HG03280 (cell line): Measurements from ENCODE around the gene SLC35F6.
"Not testable (repeated sequence)": the region's sequence is repeated elsewhere in the genome, so short reads cannot be mapped to it uniquely, and the experiment has no call there.

Experiments
- ATAC-seq: cut with Tn5 transposase; IDR thresholded peaks from one replicate; pipeline ENCODE4 v1.9.1; 2021; ENCODE audit warnings: mild to moderate bottlenecking, moderate library complexity; ENCODE audit not compliant: unreplicated experiment

Gene SLC35F6

DNA sequence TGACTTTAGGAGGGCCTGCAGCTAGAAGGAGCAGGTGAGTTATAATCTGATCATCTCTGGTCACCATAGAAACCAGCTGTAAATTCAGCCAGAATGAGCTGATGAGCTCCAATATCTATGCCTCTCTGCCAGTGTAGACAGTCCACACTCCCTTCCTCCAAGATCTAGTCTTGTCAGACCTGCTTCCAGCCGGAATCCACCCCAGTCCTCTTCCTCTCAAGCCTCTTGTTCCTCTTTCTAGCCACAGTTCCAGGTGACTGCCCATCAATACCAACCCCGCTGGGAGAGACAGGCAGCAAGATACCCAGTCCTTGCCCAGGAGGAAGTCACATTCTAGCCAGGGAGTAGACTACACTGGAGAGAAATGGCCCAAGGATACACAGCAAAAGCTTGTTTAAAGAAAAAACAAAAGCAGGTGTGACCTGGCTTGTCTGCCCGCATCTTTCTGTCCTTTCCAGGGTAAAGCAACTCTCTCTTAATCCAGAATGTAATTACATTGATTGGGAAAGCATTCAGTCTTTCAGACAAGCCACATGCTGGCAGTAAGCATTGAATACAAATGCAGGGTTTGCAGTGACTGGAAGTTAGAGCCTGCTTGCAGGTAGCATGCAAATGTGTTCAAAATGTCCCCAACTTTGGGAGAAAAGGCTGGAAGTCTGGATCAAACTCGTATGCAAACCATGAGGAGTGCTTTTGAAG, 9.0 kb upstream of the SLC35F6 start:
- no peak for ATAC-seq

DNA sequence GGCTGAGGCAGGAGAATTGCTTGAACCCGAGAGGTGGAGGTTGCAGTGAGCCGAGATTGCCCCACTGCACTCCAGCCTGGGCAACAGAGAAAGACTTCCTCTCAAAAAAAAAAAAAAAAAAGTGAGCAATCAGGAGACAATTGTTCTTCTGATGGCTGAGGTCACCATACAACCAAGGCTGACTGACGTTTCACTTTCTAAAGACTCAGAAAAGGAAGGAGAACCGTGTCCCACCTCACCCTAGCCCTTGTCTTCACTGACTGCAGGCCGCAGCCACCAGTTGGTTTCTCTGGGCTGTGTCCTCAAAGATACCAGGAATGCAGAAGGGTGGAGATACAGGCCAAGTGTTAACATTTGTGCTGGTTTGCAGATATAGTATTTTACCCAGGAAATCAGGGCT, 7.7 kb upstream of the SLC35F6 start:
- ATAC-seq, result no peak

DNA sequence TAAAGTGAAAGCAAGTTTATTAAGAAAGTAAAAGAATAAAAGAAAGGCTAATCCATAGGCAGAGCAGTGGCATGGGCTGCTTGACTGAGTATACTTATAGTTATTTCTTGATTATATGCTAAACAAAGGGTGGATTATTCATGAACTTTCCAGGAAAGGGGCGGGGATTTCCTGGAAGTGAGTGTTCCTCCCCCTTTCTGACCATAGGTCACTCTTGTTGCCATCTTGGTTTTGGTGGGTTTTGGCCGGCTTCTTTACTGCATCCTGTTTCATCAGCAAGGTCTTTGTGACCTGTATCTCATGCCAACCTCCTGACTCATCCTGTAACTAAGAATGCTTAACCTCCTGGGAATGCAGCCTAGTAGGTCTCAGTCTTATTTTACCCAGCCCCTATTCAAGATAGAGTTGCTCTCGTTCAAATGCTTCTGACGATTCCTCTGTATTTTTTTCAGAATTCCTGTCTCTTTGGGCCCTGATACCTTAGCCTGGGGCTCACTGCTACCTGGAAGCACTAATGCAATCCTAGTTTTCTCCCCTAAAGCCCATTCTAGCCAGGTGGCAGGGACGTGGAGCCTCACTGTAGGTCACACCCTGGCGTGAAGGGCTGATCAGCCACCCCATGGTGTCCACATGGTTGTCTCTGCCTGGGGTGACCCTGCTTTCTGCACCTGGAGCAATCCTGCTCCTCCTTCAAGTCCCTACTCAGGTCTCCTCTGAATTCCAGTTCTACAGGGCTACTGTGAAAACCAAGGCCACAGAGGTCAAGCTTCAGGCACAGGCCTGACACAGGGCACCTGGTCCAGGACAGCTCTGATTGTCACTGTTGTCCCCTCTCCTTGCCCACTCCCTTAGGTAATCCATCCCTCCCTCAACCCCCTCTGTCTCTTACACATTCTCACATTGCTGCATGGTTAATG, 6.0 kb upstream of the SLC35F6 start:
- ATAC-seq, result no peak

DNA sequence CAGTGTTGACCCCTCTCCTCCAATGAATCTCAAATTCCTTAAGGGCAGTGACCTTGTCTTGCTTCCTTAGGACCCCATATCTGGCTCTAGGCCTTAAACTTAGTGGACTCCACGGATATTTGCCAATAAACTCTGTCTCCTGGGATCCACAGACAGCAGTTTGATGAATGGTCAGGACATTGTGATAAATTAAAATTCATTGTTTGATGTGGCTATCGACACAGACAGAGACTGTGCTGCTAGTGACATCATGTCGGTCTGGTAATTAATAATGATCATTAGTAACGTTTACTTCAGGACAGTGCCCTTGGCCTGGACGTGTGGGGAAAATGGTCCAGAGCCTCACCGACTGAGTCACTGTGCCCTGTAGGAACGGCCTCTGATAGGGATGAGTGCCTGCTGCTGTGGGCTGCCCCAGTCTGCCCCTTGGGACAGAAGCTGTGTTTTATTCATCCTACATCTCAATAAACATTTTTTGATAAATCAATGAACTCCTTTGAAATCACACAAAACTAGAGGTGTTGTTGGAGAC, 5.2 kb upstream of the SLC35F6 start:
- ATAC-seq, result no peak

DNA sequence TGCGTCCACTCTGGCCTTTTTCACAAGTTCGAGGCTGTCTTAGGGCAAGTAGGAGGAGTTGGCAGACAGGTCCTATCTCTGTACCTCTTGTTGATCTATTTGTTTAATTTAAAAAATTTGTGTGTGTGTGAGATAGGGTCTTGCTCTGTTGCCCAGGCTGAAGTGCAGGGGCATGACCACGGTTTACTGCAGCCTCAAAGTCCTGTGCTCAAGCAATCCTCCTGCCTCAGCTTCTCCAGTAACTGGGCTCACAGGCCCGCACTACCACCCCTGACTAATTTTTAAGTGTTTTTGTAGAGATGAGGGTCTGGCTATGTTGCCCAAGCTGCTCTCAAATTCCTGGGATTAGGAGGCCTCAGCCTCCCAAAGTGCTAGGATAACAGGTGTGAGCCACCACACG, 4.2 kb upstream of the SLC35F6 start:
- ATAC-seq, result no peak

DNA sequence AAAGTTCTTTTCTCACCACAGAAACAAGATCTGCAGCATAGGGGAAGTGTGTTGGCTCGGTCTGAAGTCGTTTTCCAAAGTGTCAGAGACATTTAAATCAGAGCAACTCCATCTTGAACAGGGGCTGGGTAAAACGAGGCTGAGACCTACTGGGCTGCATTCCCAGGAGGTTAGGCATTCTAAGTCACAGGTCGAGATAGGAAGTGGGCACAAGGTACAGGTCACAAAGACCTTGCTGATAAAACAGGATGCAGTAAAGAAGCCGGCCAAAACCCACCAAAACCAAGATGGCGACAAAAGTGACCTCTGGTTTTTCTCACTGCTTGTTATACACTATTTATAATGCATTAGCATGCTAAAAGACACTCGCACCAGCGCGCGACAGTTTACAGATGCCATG, 3.1 kb upstream of the SLC35F6 start:
- ATAC-seq, result not testable (repeated sequence)

DNA sequence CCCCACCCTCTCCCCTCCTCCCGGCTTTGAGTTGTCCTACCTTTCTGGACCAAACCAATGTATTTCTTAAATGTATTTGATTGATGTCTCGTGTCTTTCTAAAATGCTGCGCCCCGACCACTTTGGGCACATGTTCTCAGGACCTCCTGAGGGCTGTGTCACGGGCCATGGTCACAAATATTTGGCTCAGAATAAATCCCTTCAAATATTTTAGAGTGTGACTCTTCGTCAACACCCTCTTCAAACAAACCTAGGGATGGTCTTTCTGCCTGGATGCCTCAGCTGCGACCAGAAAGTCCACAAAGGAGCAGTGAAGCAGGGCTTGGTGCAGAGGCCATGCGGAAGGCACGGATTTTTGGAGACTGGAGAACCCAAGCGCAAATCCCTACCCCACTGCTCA, 1.1 kb upstream of the SLC35F6 start:
- no peak for ATAC-seq

DNA sequence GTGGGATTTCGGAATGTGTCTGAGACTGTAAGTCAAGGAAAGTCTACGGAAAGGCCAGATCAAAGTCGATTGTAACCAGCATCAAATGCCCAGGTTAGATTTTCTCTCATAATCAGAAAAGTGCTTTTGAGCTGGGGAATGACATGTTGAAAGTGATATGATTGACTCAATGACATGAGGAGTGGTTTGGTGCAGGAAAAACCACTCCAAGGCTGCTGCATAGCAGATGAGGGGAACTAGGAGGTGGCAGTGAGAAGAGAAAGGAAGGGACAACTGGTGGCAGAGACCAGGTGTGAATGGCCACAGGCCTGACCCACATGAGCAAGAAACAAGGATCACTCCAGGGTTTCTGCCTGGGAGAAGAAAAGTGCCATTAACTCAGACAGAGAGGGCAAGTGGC, 822 bp downstream of the SLC35F6 start:
- ATAC-seq, result no peak

DNA sequence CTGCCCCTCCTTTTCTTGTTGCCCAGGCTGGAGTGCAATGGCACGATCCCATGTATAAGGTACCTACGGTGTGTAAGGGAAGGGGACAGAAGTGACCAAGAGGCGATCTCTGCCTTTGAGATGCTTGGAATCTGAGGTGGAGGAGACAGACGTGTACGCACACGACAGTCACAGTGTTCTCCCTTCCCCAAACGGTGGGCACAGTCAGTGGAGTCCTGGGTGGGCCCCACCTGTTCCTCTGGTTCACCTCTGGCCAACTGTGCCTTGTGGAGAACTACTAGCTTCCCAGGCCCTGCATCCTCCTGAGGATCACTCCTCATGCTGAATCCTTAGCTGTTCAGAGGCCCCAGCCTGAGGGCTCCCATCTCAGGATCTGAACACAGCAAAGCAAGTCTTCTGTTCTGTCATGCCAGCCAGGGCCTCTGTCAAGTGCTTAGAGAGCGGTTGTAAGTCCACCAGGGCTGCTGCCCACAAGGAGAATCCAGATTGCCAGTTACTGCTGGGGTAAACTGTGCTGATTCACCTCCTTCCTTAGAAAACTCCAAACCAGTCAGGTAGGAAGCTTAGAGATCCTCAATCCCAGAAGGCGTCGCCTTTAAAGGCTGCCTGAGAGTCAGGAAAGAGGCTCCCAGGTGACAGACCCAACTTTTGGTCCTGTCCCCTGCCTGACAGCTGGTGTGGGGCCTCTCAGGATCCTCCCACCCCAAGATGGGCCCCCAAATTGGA, 1.6 kb downstream of the SLC35F6 start:
- no peak for ATAC-seq

DNA sequence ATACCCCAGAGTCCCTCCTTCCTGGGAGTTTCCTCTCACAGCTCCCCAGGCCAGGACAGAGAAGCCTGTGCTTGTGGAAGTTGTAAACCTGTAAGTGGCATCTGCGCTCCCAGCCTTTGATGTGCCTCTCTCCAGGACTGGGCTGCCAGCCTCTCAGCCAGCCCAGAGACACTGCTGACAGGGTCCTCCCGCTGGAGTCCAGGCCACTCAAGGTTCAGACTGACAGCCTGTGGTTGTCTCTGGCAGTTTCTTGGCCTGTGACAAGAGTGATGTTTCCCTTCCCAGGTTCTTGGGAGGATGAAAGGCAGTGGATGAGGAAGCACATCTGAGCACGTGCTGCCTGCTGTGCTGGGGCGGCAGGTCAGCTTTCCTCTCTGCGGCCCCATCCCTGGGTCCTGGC, 3.0 kb downstream of the SLC35F6 start:
- ATAC-seq, result no peak

DNA sequence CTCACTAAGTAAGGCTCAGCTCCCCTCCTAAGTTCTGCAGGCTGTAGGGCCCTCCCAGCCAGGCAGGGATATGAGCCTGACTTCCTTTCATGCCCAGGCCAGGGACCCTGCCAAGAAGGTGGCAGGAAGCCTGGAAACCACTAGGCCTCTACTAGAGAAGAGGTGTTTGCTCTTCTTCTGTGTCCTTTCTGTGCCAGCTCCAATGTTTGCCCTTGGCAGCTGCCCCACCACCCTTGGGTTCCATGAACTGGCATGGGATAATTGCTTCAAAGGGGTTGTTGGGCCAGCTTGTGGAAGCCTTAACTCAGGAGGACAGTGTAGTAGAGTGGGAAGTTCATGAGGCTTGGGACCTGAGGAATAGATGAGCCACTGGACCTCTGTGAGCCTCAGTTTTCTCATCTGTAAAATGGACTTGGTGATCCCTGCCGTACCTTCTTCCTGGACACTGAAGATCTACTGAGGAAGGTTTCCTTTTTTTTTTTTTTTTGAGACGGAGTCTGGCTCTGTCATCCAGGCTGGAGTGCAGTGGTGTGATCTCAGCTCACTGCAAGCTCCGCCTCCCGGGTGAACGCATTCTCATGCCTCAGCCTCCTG, 3.9 kb downstream of the SLC35F6 start:
- no peak for ATAC-seq

DNA sequence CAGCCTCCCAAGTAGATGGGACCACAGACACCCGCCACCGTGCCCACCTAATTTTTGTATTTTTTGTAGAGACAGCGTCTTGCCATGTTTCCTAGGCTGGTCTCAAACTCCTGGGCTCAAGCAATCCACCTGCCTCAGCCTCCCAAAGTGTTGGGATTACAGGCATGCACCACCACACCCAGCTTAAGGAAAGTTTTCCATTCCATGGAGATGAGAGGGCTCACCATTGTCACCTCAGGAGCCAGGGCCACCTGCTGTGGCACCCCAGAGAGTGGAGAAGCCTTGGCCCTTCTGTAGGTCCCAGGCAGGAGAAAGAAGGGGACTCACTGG, 4.6 kb downstream of the SLC35F6 start:
- no peak for ATAC-seq

DNA sequence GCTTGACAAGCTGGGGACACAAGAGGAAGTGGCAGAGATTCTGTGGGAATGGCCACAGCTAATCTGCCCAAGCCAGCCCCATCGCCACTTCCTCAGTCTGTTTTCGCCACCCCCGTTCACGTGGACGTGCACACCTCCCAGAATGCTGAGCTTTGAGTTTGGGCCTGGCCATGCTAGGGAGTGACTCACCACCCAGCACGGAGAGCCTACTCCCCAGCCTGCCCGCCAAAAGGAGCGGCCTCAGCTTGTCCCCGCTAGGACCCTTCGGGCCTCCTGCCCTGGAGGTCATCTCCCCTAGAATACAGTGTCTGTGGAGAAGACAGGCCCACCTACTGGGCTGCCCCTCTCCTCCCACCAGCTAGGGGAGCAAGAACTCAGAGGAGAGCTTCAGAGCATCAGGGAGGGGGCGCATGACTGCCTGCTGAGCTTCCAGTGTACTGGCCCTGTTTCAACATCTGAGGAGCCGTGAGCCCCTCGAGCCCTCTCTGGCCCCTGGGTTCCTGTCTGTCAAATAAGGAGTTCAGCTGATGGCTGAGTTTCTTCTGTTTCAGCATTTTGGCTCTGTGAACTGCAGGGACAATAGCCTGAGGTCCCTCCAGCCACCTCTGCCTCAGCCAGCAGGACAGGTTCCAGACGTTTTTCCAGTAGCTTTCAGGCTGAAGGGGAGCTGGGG, 5.1 kb downstream of the SLC35F6 start:
- no peak for ATAC-seq

DNA sequence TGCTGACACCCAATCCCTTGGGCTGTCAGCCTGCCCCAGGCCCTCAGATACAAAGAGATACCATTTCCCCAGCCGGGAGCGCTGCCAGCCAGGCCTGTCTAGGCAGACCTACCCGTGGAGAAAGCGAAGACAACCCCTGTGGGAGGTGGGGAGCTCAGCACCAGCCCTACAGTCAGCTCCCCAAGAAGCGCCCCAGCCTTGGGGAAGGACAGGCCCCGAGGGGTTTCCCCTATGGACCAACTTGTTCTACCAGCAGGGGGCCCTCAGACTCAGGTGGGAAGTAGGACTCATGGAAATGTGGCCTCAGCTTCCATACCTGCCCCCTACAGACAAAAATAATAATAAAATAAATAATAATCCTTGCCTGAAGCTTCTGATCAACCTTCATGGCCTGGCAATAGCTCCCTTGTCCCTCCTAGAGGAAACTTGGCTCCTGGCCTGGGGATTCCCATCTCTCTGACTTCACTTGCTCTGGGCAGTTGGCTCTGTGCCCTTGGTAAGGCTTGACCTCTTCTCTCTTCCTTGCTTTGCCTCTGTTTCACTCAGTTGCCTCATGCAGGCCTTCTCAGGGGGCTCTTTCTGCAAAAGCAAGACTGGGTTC, 7.0 kb downstream of the SLC35F6 start:
- ATAC-seq, result no peak

DNA sequence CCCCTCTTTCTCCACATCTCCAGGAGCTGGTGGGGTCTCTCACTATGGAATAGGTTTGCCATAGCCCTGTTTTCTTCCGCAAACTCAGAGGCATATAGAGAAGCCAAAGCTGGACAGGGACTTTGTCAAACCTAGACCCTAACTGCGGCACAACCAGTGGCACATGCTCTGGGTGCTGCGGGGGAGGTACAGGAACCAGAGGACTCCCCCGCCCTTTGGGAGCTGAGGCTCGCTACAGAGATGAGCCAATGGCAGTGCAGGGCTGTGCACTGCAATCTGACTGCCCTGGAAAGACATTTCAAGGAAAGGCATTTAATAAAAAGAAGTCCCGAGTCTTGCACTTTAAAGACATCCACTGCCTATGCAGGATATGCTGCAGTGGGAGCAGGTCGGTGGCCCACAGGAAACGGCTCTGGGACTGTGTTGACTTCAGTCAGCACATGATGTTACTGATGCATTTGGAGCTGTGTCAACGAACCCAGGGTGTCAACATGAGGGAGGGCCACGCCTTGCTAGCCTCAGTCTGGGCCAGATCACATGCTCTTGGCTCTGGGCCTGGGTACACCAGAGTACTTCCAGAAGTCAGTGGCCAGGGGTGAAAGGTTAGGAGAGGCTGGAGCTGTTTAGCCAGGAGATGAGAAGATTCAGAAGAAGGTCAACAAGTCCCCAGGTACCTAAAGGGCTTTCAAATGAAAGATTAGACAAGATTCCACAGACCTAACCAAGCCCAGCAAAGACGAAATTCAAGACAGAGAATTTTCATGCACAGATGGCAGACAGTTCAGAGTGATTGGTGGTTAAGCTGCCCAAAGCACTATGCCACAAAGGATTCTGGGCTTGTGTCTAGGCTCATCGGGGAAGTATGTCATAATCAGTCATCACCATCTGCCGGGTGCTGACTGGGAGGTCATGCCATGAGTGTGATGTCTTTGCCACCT, 8.2 kb downstream of the SLC35F6 start:
- ATAC-seq, result no peak

DNA sequence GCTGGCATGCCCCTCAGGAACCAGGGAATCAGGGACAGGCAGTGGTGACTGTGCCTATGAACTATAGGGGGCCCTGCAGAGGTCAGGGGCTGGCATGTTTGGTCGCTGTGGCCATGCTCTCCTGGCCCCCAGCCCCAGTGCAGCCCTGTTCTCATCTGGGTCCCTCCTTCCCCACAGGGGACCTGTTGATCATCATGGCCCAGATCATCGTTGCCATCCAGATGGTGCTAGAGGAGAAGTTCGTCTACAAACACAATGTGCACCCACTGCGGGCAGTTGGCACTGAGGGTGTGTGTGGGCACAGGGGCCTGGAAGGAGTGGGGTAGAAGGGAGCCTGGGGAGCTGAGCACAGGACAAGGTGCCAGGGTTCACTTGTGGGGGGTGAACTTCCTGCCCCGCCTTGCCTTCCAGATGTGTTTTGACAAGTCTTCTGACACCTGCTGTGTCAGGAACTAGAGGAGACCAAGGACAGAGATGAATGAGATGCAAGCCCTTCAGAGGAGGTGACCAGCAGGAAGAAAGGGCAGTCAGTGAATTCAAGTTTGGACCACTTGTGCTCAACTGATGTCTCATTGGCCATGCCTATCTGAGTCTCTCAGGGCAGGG, 12.2 kb downstream of the SLC35F6 start:
- no peak for ATAC-seq

DNA sequence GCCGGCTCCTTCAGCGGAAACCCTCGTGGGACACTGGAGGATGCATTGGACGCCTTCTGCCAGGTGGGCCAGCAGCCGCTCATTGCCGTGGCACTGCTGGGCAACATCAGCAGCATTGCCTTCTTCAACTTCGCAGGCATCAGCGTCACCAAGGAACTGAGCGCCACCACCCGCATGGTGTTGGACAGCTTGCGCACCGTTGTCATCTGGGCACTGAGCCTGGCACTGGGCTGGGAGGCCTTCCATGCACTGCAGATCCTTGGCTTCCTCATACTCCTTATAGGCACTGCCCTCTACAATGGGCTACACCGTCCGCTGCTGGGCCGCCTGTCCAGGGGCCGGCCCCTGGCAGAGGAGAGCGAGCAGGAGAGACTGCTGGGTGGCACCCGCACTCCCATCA, 14.0 kb downstream of the SLC35F6 start:
- no peak for ATAC-seq

DNA sequence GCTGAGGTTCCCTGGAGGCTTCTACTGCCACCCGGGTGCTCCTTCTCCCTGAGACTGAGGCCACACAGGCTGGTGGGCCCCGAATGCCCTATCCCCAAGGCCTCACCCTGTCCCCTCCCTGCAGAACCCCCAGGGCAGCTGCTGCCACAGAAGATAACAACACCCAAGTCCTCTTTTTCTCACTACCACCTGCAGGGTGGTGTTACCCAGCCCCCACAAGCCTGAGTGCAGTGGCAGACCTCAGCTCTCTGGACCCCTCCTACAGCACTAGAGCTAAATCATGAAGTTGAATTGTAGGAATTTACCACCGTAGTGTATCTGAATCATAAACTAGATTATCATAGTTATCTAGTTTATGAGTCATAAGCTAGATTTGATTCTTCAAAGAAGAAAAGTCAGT, 14.4 kb downstream of the SLC35F6 start:
- no peak for ATAC-seq
